ENCODE measurements around the gene MRPL19.
"Not testable (repeated sequence)": the region's sequence is repeated elsewhere in the genome, so short reads cannot be mapped to it uniquely, and the experiment has no call there.

MRPL19 gene

DNA sequence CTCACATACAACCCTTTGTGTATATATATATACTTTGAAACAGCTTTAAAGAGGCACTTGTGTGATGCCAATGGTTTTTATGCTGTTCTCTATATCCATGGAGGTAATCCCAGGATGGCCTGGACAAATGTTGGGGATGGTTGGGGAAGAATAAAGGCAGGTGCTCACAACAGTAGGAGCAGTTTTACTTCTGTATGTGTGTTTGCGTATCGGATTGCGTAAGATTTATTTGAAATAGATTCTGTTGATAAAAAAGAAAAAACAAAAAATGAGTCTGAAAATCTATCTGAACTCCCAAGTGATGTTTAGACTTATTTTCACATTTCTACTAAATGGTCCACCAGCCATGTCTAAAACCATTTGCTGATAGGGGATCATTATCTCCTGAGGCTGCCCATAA, 29.3 kb downstream of the MRPL19 start:
- DNase-seq = no peak

DNA sequence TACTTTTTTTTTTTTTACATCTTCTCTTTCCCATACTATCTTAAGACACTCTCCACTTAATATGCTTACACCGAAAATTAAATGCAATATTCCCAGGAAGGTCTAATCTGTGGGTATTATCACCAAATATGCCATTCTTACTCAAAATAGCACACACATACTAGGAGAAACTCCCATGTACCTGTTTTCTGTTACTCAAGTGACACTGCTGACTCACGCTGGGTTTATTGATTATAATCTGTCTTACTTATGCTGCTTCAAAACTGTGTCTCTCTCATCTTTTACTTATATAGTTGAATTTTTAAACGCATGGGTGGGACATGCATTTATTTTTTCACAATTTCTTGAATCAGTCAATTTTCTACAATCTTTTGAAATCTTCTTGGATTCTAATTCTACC, 29.9 kb downstream of the MRPL19 start:
- no peak for DNase-seq

DNA sequence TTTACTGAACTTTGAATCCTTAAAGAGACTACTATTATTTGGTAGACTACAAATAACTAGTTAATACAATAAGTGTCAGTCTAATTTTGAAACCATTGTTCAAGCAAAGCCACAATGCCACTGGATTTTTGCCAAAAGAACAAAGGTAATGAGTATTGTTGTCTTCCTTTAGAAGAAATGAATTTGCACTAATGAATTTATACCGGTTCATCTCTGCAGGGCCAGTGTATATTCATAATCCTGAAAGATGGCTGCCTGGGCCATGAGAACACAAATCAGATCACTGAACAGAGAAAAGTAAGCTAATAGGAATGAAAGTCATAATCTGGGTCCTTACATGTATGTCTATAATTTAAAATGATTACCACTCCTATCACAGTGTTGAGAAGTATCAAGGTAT, 33.0 kb downstream of the MRPL19 start:
- no peak for DNase-seq

DNA sequence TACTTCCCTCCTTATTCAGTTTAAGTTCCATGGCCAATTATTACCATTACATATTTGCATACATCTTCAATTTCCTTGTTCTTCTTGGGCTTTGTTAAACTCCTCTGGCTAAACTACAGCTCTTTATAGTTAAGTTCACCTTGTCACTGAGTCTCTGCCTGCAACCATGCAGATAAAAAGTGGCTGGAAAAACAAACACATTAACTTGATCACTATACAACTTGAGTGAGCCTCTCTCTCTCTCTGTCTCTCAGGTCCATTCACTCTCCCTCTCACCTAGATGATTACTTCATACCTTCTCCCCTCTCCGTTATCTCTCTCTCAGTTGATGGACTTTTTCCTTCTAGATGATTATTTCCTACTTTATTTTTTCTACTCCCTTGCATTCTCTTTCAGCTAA, 33.8 kb downstream of the MRPL19 start:
- no peak for DNase-seq

DNA sequence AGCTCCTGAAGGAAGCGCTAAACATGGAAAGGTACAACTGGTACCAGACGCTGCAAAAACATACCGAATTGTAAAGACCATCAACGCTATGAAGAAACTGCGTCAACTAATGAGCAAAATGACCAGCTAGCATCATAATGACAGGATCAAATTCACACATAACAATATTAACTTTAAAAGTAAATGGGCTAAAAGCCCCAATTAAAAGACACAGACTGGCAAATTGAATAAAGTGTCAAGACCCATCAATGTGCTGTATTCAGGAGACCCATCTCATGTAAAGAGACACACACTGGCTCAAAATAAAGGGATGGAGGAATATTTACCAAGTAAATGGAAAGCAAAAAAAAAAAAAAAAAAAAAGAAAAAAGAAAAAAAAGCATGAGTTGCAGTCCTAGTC, 36.8 kb downstream of the MRPL19 start:
- DNase-seq = not testable (repeated sequence)

DNA sequence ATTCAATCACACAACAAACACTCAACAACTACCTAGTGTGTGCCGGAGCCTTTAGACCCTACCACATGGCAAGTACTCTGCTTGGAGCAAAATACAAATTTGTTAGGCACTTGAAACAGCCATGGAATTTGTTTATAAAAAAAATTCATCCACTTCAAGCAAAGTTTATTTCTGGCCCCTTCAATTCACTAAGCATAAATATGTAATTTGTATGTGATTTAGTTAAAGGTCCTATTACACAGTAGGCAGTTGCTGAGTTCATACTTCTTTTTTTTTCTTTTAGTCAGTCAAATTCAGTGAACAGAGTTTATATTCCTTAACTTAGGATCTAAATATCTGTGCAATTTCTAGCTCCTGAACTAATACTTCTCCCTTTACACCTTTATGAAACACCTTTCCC, 41.6 kb downstream of the MRPL19 start:
- no peak for DNase-seq

DNA sequence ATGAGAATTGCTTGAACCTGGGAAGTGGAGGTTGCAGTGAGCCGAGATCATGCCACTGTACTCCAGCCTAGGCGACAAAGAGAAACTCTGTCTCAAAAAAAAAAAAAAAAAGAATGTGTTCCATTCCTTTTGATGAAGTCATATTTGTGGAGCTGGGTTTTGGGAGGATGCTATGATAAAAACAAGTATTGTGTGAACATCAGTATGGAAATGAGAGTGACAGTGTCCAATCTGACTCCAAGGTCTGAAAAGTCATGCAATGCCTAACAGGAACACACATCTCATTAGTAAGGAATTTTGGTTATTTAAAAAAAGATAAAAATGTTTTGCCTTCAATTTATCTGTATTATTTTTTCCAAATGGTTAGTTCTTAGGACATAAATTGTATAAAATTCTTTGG, 52.3 kb downstream of the MRPL19 start:
- DNase-seq = no peak

DNA sequence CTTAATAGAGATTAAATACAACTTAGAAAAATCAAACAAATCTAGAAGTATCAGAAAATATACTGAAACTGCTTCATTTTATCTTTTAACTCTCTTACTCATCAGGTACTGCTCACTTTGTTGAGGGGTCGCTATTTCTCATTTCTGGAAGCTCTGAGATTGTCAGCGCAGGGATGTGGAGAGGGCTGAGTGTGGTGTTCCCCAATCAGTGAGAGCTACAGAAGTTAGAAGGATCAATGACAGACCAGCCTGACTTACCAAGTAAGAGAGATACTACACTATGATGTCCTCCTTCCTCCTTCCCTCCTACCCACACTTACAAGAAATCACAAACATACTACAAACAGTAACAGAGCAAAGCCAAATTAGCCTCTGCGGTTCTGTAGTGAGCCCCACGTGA, 56.0 kb downstream of the MRPL19 start:
- no peak for DNase-seq

DNA sequence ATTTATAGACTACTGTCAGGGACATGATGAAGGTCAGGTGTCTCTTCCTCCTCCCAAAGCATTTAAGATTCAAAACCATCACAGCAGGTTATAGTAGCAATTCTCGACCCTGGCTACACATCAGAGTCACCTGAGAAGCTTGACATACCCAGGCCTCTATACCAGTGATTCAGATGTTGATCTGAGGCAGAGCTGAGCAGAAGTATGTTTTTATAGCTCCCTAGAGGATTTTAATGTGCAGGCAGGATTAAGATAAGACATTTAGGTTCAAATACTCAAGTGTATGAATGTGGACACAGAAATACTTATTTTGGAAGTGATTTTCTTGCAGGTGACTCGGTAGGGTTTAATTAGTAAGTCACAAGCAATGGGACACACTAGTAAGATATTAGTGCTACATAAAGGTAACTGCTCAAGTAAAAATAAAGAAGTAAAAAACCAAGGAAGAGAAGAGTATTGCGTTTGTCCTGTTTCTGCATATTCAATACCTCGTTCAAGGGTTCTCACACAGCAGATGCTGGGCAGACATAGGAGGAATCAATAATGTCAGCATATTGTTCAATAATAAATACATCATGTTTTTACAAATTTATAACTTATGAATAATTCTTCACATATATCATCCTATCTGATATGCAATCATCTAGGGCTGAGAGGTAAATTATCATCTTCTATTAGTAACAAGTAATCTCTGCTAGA, 57.2 kb downstream of the MRPL19 start:
- DNase-seq = no peak

DNA sequence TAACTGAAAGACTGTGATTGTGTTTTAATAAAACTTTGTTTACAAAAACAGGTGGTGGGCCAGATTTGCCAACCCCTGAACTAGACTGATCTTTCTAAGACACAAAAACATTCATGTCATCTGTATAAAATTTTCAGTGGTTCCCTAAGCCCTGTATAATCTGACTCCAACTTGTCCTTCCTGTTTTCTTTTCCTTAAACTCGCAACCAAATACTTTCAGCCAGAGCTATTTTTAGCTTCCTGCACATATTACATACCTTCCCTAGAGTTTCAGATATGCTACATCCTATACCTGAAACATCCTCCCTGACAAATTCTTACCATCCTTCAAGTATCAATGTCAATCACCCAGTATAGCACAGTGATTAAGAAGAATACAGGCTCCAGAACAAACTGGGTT, 59.3 kb downstream of the MRPL19 start:
- DNase-seq = no peak

DNA sequence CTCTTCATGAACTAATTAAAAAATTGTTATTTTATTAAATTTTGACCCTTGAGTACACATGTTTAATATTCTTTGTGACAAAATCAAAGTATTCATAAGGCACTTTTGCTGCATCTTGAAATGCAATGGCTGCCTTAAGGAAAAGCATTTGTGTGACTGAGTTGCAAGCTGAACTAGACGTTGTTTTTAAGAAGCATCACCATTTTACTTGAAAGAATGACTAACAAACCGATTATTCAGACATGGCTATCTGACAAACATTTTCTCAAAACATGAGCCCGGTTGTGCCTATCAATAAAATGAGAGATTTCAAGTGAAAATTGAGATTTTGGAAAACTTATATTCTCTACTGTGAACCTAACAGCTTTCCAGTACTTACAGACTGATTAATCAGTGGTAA, 61.3 kb downstream of the MRPL19 start:
- no peak for DNase-seq

DNA sequence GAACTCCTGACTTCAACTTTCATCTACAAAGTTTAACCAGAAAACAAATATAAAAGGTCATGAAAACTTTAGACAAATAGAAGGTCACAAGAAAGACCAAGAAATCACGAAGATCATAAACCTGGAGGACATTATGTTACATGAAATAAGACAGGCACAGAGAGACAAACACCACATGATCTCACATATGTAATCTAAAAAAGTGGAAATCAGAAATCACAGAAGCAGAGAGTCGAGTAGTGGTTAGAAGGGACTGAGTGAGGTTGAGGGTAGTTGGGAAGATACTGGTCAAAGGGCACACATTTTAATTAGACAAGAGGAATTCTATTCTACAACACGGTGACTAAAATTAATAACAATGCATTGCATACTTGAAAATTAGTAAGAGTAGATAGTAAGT, 62.7 kb downstream of the MRPL19 start:
- no peak for DNase-seq

DNA sequence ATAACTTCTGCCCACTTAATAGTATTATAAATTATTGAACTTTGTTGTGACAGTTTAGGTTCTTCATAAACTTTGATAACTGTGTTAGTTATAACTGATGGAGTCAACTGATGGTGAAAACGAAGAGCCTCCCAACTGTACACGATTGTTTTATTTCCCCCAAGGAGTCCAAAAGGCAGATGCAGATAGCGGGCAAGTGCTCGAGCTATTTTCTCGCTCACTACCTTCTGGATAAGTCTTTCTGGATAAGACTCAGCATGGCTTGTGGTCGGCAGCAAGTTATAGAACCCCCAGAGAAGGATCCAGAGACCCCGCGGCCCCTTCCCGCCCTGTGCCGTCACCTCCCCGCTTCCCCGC, 63.6 kb downstream of the MRPL19 start:
- no peak for DNase-seq

DNA sequence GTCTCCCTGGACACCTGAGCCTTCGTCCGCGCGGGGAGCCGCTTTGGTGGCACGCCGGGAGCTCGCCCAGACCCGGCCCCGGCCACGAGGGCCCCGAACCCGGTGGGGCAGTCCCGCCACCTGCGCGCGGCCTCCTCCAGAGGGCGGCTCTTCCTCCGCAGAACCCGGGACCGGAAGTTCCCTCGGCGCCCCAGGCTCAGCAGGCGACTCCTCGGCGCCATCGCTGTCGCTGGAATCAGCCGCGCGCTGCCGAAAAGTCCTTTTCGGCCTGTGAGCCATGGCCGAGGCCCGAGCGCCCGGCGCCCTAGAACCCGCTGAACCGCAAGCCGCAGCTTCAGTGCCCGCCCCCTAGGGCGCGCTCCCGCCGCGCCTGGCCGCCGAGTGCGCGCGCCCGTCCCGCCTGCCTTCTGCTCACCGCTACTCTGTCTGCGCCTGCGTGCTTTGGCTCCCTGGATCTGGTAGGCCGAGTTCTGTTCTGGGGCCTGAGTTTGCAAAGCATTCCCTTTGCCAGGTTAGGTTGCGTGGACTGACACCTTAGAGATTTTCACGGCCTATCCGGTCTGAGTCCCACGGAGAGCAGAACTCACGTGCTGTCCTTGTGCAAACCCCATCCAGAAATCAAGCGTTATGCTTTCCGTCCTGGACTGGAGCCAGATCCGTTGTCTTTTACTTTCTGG, 64.1 kb downstream of the MRPL19 start, which contains the start of gene GCFC2:
TSS of gene GCFC2 (minus strand) at position 339 of the 677 bp plus-strand sequence. CDS start at position 279, 60 bp downstream.
- peak; percentile 85 for DNase-seq

DNA sequence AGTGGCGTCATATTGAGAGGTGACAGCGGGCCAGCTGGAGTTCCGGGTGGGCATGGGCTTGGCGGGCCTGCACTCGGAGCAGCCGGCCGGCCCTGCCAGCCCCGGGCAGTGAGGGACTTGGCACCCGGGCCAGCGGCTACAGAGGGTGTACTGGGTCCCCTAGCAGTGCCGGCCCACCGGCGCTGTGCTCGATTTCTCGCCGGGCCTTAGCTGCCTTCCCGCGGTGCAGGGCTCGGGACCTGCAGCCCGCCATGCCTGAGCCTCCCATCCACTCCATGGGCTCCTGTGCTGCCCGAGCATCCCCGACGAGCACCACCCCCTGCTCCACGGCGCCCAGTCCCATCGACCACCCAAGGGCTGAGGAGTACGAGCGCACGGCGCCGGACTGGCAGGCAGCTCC, 65.0 kb downstream of the MRPL19 start:
- DNase-seq = not testable (repeated sequence)

DNA sequence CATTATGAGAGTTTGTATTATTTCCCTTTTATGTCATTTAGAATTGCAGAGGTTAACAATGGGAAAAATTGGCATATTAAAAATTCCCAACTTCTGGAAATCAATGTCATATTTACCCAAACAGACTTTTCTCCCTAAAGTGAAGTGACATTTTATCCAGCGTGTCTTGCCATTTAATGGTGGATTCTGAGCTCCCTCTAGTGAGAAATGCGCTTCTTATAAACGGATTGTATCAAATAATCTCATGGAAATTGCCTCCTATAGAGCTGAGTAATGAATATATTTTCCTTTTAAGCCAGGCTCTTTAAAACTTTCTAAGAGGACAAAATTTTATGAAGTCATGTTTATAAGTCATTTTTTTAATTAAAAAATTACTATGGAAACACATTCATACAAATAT, 69.8 kb downstream of the MRPL19 start:
- DNase-seq = no peak

DNA sequence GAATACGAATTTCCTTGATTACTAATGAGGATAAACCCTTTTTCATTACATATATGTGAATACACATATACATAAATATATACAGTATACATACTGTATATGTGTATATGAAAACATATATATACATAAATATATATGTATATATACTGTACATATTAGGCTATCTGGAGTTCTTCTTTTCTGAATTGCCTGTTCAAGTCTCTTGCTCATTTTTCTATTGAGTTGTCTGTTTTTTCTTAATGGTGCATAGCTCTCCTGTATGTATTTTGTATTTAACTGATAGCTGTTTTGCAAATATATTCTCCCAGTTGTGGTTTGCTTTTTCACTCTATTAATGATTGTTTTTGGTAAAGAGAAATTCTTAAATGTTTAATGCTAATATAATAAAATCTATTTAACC, 73.0 kb downstream of the MRPL19 start:
- no peak for DNase-seq

DNA sequence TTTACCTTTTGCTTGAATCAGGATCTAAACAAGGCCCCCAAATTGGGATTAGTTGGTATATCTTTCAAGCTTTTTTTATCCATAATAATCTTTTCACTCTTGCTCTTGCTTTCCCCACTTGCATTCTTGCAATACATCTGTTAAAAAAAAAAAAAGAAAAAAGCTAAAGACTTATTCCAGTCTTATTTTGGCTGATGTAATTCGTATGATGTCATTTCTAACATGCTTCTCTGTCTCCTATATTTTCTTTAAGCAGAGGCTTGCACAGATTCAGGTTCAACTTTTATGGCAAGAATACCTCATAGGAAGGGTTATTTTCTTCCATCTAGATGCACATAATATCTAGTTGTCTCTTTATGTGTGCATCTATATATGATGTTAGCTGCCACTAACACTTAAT, 73.9 kb downstream of the MRPL19 start:
- DNase-seq = no peak

DNA sequence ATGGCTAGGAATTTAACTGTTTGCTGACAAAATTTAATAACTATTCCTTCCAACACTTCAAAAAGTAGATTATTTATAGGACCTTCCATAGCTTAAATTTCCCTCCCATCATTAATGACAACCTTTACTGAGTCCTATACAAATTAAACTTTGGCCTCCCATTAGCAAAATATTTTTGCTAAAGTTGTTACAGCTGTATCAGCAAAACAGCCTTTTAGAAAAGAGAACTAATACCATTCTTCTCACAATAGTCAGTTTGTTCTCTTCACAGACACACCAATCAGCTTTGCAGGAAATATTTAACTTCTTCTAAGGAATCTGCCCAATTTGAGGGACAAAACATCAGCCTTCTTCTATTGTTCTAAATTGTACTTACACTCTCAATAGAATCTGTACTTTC, 76.1 kb downstream of the MRPL19 start:
- DNase-seq = no peak

DNA sequence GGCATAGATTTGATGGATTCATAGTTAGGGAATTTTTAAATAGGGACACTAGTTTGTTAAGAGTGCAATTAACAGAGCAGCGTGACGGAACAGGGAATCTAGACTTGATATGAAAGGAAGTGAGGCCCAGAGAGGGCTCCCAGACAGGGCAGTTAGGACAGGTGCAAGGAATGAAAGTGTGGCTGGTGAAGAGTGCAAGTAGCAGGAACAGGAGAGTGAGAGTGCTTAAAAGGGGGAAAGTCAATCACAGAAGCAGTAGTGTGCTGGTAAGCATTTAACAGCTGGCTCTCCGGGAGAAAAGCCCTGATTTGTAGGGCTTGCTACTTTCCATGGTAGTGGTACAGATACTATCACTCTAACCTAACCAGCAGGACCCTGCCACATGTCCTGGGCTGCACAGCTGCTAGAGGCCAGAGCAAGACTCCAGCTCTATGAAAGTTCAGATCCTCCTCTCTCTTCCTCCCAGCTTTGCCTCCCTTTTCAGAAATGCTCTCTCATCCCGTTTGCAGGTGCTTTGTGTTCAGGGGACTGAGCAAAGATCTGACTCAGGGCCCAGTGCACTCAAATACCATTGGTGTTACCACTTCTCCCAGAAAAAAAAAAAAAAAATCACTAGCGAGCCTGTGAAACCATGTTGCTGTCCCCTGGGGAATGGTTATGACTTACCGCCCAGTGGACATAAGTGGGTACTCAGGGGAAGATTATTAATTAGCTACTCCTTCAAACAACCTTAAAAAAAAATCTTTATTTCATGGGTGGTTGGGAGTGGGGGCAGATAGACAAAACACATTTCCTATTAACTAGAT, 82.2 kb downstream of the MRPL19 start:
- no peak for DNase-seq

DNA sequence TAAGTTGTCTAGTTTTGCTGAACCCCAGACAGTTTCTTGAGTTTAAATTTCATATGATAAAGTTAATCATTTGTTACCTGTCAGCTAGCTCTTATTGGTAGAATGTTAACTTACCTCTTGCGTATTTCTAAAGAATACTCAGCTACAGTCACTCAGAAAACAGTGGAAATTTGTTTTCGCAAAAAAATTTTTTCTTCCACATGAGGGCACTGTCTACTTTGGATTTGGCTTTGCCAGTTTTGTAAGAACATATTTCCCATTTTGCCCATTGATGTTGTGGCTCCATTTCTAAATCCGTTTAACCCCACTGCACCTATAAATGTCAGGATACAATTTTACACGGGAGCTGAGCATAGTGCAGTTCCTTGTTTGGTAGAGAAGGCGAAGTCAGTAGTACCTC, 83.3 kb downstream of the MRPL19 start:
- no peak for DNase-seq

DNA sequence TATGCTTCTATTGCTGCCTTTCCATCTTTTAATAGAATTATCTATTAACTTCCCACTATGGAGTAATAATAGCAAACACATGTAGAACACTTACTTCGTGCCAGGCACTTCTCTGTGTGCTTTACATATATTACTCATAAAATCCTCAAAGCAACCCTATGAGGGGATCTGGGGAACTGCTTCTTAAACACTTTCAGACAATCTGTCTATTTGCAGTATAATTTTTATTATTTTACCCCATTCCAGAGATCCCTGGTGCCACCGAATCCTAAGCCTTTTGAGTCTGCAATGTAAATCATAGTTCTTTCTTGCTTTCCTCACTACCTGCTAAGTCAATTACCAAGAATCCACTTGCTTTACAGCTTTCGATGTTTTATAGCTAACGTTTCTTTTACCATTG, 89.7 kb downstream of the MRPL19 start:
- DNase-seq = no peak

DNA sequence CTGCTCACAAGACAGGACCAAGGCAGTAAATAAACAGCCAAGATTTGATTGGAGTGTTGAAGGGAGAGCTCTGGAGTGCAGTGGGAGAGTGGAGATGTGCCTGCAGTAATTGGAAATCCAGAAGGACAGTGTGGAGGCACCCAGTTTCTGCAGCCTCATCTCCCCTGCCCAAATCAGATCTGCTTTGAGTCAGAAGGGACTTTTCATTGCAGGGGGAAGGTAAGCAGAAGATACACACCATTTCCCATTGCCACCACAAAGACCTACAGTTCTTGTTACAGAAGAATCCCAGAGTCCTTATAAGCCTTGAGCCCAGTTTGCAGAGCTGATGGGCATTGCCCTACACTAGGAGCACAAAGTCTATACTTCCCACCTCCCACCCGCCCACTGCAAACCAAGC, 91.4 kb downstream of the MRPL19 start:
- no peak for DNase-seq

All from NCI-H1092 (cell line).